ENCODE data around the gene PDGFA.

DNA sequence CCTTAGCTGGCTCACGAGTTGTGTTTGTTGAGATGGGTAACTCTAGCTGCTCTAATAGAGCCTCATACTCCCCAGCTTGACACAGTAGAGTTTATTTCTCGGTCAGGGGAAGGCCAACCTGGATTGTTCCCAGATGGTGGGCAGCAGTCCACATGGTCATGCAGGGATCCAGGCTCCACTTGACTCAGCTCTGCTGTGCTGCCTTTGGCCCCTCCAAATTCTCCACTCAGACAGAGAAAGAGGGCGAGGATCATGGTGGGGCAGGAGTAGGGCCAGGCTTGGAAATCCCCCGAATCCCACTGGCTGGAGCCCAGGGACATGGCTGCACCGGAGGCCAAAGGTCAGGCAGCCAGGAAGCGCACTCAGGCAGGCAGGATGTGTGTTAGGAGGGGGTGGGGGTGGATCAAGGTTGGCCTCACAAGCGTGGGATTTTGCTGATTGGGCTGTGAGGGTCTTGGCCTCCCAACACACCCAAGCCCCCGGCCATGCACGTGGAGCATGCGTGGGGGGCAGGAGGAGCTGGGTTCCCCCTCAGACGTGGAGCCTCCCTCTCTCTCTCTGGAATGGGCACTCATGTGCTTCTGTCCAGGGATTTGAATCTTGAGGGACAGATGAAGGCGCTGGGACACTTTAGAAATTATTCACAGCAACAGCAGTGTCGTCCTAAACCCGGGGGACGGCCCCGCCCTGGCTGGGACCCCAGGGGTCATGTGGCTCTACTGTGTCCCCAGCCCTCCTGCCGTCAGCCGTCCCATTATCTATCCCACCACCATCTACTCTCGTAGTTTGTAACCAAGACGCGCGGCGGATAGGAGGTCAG lies 44.8 kb downstream of the PDGFA start:
- no peak for TF ChIP-seq EZH2 (IDR thresholded peaks at IDR 0.05)
- TF ChIP-seq POLR2AphosphoS5 (IDR thresholded peaks at IDR 0.05; ENCODE audit: borderline replicate concordance, low read depth, low read length), result no peak
- TF ChIP-seq FOXP2 (optimal IDR thresholded peaks at IDR 0.05; ENCODE audit: control extremely low read depth, extremely low read length, insufficient read depth), result no peak

Measured in SK-N-MC (cell line).